GM21737 (cell line): ENCODE data around the gene ATP6V1A.
A peak's percentile ranks its signal among the peaks of the same experiment; 100 is the strongest.
"Not testable (repeated sequence)": the region's sequence is repeated elsewhere in the genome, so short reads cannot be mapped to it uniquely, and the experiment has no call there.

Source experiments
- ATAC-seq: cut with Tn5 transposase; IDR thresholded peaks from one replicate; pipeline ENCODE4 v1.9.1; 2021; ENCODE audit warnings: mild to moderate bottlenecking, moderate library complexity; ENCODE audit not compliant: unreplicated experiment

ATP6V1A gene

DNA sequence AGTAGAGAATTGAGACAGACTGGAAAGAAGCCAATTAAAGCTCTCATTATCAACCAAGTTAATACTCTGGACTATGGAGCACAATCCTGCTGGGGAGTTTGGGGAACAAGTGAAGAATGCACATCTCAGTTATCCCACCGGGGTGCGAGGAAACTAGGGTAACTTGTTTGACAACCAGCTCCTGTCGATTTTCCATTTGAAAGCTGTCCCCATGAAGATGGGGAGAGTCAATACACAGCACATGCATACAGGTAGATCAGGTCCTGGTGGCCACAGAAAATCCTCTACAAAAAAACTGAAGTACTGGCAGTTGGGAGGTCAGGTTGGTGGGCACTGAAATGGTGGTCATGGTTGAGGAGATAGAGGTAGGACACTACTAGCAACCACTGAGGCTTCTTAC lies 66.0 kb downstream of the ATP6V1A start:
- no peak for ATAC-seq

DNA sequence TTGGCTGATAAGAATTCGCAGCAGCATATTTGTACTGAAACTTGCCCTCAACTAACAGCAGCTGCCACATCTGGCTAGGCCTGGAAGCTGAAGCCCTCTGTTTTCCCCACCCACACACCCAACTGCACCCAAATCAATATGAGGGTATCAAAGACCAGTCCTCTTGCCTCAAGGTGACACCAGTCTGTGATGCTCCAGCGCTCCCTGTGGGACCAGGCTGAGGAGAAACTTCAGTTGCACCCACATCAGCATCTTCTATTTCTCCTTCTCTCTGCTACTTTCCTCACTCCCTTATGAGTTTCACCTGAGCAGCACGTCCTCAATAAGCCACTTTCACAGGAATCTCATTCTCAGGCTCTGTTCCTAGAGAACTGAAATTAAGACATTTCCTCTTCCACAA lies 73.0 kb downstream of the ATP6V1A start:
- no peak for ATAC-seq

DNA sequence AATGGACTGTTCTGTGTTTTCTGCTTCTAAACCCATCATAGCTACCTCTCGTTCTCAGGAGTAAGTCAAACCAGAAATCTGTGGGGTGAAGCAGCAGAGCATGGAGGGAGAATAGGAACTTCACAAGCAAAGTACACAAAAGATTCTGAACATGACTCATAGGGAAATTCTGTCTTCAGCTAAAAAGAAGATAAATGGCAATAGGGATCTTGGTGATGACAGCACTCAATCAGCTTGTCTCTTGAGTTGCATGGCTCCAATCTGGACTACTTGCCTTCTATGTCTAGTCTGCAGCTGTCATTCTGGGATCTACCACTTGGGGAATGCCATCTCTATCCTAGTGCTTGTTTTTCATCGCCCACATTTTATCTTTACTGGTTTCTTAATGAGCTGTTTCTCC lies 78.3 kb downstream of the ATP6V1A start:
- ATAC-seq: peak; percentile 71

DNA sequence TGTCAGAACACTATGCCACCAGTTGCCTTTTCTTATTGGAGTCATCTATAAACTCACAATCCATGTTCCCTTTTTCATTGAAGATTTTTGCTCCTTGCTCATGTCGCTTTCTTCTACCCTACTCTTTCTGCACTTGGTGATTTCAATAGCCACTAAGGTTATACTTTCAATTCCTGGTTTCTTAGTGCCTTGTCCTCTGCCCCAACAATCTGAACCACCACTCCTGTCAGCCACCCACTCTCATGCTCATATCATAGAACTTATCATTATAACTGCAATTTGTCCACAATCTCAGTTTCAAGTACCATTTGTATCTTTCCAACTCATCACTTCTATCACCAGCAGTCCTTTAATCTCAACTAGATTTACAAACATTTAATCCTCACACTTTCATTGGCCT lies 81.8 kb downstream of the ATP6V1A start:
- no peak for ATAC-seq

DNA sequence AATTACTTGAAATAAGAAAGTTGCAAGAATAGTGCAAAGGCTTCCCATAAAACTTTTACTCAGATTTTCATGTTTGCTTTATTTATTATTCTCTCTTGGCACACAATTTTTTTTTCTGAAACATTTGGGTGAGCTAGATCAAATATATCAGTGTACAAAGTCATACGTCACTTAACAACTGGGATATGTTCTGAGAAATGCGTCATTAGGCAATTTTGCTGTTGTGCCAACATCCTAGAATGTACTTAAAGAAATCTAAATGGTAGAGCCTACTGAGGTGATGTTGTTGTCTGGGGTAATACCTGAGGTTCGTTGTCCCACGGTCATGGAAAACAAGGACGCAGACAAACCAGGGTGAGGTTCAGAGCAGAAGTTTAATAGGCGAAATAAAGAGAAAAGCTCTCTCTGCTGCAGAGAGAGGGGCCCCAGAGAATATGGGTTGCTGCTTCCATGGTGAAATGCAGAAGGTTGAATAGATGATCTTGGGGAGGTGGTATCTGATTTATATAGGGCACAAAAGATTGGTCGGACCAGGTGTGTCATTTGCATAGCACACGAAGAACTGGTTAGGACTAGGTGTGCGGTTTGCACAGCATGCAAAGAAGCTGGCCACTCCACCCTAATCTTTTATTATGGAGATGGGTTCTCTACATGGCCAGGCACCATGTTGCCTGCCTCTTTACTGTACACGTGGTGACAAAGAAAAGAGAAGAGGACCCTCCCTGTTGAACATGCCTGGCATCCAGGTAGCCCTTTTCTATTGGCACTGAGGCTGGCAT lies 82.9 kb downstream of the ATP6V1A start:
- no peak for ATAC-seq

DNA sequence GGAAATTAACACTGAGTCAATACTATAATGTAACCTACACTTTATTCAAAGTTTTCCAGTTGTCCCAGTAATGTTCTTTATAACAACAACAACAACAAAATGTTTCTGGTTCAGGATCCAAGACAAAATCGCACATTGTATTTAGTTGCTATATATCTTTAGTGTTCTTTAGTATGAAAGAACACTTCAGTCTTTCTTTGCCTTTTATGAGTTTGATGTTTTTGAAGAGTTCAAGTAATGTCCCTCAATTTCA lies 84.2 kb downstream of the ATP6V1A start:
- ATAC-seq: no peak

DNA sequence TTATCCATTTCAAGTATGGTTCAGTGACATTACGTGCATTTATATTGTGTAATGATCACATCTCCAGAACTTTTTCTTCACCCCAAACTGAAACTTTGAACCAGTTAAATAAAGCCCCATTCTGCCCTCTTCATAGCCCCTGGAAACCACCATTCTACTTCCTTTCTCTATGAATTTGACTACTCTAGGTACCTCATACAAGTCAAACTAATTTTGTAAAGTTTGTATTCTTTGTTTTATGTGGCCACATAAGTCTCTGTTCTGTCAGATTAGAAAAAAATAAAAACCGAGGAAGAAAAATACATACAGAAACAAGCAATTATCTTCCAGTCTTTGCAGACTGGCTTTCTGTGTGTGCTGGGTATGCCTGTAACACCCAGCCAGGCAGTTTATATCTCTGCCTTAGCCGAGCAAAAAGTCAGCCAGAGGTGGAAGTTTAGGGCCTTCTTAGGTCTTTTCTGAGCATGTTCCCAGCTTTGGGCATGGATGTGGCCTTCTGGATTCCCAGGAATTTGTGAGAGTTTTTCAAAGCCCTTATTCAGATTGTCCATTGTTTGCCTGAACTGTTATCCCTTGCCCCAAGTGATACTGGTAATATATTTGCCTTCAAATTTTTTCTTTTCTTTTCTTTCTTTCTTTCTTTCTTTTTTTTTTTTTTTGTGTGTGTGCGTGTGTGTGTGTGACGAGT lies 85.8 kb downstream of the ATP6V1A start:
- no peak for ATAC-seq

DNA sequence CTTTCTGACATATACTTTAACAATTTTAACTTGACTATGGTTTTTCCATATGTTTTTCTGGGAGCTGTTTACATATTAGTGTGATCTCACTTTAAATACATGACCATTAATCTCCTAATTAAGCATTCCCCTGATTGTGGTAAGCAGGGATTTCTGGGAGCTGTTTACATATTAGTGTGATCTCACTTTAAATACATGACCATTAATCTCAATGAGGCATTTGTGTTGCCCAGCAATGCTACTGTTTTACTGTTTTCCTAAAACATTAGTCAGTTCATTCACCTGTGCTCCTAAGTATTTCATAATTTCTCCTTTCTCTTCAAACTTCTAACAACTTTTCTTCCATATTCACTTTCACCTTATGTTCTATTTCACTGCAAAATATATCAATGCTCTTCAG lies 88.1 kb downstream of the ATP6V1A start:
- no peak for ATAC-seq

DNA sequence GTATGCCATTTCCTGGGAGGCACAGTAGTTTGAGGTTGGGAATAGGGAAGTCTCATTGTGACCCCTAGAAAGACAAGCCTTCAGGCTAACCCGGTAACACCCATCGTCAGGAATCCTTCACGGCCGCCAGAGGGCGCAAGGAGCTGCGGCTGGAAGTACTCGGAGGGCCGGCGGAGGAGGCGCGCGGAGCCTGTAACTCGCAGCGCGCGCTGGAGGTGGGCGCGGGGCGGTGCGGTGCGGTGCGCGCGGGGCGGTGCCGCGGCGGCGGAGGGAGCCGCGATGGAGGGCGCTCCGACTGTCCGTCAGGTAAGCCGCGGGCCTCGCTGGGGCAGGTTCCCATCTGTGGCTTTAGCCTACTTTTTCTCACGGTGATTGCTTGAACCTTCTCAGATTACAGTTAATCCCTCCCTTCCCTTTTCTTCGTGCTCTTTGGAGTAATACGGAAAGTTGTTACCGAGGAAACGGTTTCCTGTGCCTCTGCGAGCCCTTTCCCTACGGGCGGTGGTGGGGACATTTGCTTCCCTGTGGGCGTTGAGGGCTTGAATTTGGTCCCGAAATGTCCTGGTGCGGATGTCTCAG lies 91.9 kb downstream of the ATP6V1A start, which contains the start of gene GRAMD1C:
GRAMD1C (plus strand) TSS at position 158 of the 579 bp plus-strand sequence; CDS start at position 280, 122 bp downstream.
- ATAC-seq: peak; percentile 94

DNA sequence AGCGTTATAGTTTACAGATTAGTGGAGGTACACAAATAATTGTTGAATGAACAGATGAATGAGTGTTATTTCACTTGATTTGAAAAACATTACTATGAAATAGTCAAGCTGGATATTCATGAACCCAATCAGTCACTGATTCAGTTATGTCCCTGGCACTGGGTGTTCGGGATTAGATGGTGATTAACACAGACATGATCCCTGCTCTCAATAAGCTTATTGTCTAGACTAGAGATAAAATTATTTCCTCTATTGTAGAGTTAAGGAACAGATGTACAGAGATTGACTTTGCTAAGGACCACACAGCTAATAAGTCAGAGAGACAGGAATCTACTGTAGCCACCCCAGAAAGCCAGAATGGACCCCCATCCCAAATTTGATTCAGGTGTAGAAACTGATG lies 92.7 kb downstream of the ATP6V1A start:
- no peak for ATAC-seq

DNA sequence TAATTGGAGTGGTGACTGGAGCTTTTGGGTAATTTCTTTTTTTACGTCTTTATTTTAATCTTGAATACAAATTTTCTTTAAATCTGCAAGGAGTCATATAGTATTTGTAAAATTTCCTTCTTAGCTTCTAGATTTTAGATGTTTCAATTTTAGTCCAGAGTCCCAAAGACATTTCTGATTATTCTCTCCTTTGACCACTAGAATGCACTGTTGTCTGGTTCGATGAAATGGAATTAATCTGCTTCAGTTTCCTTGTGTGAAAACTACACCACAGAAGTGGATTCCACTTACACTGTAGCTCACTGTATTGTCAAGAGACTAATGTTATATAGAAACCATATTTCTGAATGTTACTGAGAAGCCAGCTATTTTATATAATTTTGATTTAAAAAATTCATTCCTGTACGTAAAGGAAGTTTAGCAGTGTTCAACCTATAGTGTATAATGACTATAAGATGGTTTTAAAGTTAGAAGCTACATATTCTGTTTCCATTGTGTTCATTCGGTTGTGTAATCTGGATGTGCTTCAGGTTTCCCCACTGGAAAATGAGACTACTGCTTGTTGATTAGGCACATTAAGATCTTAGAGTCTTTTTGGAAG lies 97.9 kb downstream of the ATP6V1A start:
- ATAC-seq: no peak

DNA sequence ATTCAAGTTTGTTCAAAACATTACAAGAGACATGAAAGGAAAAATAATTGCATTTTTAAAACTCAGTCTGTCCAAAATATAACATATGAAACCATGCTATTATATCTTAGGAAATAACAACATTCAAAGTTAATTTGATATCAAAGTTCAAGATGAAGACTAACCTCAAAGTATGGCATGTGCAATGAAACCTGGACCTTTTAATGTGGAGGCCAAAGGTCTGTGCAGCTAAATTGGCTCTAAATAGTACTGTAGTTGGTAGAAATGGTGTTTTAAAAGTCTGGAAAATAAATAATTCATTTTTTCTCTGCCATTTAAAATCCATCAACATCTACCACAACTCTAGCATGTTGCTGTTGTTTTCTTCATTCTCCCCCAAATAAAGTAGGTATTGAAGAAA lies 100.4 kb downstream of the ATP6V1A start:
- ATAC-seq: no peak

DNA sequence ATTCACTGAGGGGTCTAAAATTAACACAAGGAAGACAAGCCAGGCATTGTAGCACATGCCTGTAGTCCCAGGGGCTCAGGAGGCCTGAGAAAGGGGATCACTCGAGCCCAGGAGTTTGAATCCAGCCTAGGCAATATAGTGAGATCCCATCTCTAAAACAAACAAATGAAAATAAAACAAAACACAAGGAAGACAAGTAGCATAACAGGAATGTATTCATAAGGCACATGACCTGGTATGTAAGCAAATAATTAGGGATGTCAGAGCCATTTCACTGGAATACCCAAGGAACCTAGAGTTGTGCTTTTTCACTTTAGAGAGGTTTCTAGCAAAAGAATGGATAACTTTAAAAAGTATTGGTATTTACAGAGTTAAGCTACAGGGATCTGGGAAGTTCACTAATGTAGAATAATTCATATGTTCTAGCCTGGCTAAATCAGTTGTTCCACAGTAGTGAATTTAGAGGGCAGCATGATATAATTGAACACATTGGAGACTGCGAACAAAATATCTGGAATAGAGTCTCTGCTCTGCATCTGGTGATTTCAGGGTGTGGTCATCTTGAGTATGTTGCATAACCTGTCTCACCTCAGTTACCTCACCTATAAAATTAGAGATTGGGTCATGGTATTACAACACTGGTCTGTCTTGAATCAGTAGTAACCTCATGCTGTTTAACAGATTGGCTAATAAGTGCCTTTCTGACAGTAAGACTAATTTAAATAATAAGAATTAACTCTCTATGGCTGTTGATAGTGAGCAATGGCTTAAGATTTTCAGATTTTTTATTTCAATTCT lies 101.0 kb downstream of the ATP6V1A start:
- ATAC-seq: no peak

DNA sequence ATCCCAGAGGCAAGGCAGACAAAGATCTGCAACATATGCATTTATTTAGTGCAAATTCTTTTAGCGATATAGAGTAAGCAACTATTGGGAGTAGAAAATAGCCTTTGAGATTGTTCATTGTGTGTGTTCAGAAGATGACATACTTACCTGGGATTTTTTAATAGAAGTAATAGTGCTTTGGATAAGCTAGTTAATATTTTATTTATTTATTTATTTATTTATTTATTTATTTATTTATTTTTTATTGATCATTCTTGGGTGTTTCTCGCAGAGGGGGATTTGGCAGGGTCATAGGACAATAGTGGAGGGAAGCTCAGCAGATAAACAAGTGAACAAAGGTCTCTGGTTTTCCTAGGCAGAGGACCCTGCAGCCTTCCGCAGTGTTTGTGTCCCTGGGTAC lies 102.2 kb downstream of the ATP6V1A start:
- not testable (repeated sequence) for ATAC-seq

DNA sequence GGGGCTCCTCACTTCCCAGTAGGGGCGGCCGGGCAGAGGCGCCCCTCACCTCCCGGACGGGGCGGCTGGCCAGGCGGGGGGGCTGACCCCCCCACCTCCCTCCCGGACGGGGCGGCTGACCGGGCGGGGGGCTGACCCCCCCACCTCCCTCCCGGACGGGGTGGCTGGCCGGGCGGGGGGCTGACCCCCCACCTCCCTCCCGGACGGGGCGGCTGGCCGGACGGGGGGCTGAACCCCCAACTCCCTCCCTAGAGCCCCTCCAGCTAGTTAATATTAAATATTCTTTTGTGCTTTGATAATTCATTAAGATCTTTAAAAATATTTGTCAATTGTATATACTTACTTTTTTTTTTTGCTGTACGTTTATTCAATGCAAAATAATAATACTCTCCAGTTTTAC lies 103.0 kb downstream of the ATP6V1A start:
- ATAC-seq: not testable (repeated sequence)

DNA sequence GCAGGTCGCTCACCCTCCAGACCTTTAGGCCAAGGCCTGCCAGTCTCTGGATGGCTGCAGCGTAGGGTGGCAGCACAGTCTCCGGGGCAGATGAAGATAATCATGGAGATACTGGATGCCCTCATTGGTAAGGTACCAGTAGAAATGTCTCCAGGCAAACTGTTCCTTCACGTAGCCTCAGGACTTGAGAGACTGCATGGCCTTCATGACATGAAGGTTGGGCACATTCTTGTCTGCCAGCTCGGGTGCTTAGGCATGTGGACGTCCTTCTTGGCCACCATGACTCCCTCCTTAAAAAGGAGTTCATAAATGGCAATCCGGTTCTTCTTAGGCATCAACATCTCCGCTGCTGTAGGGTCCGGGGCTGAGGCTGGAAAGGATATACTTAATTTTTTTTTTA lies 103.6 kb downstream of the ATP6V1A start:
- ATAC-seq: not testable (repeated sequence)

DNA sequence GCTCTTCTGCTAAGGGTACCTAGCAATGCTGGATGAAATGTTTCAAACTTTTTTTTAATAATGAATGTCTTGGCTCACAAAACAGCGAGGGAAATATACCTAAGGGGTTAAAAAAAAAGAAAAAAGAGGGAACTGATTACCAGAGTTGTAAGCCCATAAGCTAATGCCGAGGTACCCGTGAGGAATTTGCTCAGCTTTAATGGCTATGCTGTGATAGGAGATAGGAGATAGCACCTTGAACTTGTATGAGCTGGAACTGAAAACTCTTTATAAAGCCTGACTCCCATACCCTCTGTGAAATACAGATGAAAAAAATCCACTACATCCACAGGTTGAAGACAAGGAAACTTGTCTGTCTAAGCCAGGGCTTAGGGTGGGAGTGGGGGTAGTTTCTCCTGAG lies 105.7 kb downstream of the ATP6V1A start:
- no peak for ATAC-seq
